Measurements from ENCODE around the gene CRCP.

DNA sequence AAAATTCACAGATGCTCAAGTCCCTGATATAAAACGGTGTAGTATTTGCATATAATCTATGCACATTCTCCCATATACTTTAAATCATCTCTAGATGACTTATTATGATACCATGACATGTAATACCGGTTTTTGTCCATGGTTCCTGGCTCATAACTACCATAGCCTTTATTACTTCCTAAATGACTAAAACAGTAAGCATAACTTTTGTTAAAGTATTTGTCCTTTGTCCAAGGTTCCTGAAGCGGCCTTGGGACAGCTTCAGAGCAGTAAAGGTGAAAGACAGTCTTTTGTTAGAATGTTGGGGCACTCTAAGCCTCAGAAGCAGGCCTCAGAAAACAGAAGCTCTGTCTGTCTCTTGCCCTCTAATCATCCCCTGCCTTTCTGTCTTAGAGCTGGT, 4.0 kb downstream of the CRCP start:
- TF ChIP-seq, protein P1, sequence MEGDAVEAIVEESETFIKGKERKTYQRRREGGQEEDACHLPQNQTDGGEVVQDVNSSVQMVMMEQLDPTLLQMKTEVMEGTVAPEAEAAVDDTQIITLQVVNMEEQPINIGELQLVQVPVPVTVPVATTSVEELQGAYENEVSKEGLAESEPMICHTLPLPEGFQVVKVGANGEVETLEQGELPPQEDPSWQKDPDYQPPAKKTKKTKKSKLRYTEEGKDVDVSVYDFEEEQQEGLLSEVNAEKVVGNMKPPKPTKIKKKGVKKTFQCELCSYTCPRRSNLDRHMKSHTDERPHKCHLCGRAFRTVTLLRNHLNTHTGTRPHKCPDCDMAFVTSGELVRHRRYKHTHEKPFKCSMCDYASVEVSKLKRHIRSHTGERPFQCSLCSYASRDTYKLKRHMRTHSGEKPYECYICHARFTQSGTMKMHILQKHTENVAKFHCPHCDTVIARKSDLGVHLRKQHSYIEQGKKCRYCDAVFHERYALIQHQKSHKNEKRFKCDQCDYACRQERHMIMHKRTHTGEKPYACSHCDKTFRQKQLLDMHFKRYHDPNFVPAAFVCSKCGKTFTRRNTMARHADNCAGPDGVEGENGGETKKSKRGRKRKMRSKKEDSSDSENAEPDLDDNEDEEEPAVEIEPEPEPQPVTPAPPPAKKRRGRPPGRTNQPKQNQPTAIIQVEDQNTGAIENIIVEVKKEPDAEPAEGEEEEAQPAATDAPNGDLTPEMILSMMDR (IDR thresholded peaks at IDR 0.05; ENCODE audit: insufficient read depth, low read length) = no peak
- TF ChIP-seq GABPA (IDR thresholded peaks at IDR 0.05; ENCODE audit: low read depth) (no peak), POLR2AphosphoS5 (IDR thresholded peaks at IDR 0.05; ENCODE audit: low read depth) (no peak)
